ENCODE results near the gene ATG9A.

DNA sequence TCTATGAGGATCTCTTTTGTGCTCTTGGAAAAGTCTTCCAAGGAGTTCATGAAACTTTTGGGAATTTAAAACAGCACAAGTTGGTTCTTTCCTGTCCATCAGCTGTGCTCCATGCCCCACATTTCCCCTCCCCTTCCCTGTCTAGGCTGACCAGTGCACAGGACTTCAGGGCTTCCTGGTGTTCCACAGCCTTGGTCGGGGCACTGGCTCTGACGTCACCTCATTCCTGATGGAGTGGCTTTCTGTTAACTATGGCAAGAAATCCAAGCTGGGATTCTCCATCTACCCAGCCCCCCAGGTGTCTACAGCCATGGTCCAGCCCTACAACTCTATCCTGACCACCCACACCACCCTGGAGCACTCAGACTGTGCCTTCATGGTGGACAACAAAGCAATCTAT is 41.6 kb upstream of the ATG9A start:
- no peak for TF ChIP-seq CTCF (IDR thresholded peaks at IDR 0.05; ENCODE audit: low read depth, low read length)
- no peak for TF ChIP-seq EZH2phosphoT487 (IDR thresholded peaks at IDR 0.05; ENCODE audit: low read depth)
